NCI-H526 (cell line): ENCODE data around the gene GLI3.
"Not testable (repeated sequence)": the region's sequence is repeated elsewhere in the genome, so short reads cannot be mapped to it uniquely, and the experiment has no call there.

Source experiments
- DNase-seq, 2 experiments: peaks; one replicate each; lab custom pipeline; 2025; lab: John Stamatoyannopoulos, UW

Gene GLI3

DNA sequence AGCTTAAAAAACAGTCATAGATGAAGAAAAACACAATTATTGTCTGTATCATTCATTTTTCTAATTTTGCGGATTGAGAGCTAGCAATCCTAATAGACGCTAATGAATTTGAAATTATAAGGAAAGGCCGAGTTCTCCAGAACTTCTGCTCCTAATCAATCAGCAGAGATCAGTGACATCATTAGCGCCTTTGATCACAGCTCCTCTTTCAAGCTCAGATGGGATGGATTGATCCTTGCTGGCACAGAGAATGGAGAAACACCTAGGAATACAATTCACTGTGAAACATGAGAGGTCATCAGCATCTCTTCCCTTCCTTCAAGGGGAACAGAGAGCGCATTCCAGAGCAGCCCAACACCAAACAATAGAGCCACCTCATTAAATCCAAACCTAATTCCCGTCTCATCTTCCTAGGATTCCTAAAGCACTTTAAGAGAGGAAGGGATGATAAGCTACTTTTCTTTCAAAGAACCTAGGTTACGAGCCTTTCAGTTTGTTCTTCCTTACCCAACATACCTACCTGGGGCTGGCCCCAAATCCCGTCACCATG, 24.4 kb downstream of the GLI3 start:
- DNase-seq: no peak

DNA sequence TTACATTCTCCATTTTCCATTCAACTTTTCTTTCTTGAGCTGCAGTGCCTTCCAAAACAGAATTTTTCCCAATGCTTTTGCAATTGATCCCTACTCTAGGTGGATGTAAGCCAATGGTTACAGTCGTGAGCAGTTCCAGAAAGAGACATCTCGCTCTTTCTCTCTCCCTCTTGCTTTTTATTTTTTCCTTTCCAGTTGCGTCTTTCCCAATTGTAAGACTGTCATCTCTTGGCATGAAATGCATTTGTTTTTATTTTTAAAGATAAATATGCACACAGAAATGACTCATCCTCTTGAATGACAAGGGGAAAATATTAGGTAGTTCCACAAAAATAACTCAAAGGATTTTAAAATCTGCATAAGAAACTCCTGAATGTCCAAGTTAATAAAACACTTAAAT, 25.1 kb downstream of the GLI3 start:
- DNase-seq: no peak

DNA sequence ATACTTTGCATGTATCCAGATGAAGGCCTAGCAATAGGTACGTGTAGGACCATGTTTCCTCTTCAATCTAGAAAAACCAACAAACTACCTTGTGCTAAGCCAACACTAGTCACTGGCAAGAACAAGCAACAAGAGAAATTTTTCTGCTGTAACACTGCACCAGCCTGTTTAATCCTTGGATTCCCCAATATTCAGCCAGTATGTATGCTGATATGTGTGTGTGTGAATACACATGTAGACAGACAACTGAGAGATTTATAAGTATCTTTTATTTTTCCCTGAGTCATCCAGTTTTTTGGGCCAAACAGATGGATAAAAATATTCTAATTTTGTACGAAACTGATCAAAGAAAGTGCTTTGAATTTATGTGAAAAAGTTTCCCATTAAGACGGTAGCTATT, 26.2 kb downstream of the GLI3 start:
- DNase-seq: no peak

DNA sequence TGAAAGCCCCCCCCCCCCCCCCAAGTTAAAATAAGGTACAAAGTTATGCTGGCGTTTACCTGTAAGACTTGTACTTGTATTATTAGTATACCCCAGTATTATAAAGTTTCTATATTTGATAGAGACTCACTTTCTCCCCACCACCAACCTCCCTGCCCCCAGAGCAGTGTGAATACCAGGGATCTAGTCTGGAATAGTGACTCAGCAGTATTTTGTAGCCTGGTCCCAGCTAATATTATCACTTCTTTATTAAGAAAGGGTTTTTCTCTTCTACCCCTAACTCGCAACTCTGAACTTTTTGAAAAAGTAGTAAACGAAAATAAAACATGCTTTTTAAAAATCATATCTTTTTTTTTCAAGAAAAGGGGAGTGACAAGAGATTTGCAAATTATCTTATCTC, 26.7 kb downstream of the GLI3 start:
- DNase-seq: no peak

DNA sequence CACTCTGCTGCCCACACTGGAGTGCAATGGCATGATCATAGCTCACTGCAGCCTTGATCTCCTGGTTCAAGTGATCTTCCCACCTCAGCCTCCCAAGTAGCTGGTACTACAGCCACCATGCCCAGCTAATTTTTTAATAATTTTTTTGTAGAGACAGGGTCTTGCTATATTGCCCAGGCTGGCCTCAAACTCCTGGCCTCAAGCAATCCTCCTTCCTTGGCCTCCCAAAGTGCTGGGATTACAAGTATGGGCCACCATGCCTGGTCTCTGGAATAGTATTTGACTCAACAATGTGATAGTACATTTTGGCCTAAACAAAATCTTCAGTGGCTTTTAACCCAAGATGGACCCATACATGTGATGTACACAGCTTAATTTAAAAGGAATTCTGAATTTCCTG, 27.9 kb downstream of the GLI3 start:
- not testable (repeated sequence) for DNase-seq

DNA sequence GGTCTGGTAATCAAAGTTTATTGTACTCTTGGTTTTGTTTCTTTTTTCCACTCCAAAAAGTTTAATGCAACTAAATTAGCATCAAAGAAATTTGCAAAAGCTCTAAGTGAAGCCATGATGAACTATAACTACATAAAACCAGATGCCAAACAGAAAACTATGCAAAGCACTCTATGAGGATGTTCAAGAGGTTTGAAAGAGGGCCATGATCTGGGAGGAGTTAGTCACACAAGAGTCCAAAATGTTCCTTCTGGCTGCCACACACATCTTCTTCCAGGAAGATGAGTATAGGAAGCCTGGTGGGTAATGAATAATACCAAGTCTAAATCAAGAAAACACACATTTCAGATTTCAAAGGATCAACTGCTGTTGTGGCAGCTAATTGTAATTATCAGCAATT, 28.4 kb downstream of the GLI3 start:
- DNase-seq: no peak

DNA sequence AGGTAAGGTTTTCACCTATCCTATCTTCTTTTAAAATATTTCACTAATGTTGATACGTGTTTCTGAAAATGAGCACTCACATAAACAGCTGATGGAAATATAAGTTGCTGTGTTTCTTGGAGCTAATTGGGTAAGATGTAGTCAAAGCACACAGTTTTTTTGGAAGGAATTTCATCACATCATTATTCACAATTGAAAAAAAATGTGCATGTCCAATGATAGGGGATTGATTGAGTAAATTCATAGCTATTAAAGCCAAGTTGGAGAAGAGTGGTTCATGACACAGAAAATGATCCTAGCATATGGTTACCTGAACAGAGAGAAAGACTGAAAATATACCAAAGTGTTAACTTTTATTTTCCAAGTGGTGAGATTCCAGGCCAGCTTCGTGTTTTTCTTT, 29.6 kb downstream of the GLI3 start:
- DNase-seq: no peak

DNA sequence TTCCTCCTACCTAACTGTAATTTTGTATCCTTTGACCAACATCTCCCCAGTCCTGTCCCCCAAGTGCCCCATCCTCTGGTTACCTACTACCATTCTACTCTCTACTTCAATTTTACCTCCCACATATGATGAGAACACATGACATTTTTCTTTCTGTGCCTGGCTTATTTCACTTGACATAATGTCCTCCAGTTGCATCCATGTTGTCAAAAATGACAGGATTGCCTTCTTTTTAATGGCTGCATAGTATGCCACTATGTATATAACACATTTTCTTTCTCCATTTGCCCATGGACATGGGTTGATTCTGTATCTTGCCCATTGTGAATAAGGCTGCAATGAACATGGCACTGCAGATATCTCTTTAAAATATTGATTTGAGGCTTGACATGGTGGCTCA, 33.7 kb downstream of the GLI3 start:
- no peak for DNase-seq

DNA sequence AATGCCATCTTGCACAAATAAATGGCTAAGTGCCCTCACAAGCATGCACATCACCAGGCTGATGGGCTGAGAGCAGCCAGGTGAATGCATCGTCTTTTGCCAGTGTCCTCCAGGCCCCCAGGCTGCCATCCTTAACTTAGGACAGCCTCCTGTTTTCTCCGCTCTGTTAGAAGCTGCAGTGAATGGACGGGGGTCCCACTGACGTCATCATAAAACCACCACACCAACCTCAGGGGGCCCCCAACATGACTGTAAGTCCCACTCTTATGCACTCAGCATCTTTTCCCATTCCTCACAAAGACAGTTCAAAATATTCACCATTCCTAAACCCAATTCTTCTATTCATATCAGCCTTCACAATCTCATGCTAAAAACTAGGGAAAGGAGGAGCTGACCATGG, 34.4 kb downstream of the GLI3 start:
- DNase-seq: no peak

DNA sequence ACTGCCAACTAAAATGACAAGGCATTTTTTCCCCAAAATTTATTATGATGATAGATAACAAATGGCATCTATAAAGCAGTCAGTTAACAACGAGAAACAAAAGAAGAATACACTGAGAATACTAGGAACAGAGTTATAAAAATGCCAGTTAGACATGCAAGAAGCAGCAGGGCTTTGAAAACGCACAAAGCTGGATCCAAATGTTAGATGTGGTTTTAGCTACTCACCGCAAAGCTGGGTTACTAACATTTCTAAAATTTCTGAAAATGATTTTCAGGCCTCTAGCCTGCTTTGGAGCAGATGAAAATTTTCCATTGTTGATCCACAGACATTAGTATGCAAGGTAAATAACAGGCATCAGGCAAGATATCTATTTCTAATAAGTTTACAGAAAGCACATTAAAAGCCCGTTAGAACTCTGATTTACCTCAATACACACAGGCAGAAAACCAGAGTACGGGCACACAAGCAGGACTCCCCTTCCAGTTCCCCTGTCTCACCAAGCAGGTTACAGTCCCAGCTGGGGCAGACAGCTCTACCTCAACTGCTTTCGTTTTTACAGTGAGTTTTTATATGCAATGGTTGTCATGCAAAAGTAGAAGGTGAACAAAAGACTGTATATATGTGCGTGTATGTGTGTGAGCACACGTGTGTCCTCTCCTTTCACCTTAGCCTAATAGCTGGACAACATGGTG, 37.9 kb downstream of the GLI3 start:
- no peak for DNase-seq

DNA sequence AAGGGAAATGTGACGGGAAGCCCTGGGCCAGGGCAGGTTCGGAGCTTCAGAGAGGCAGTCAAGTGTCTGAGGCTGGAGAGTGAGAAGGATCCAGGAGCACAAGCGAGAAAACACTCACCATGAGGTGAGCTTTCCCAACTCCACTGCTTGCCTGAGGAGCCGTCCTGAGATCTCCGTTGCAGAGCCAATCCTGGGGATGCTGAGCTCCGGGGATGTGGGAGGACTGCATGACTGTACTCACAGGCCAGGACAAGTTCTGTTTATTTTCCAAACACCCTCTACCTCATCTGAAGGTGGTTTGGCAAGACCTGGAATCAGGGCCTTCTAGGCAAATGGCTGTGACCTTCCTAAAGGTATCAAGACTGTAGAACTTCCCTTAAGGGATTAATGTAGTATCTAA, 38.7 kb downstream of the GLI3 start:
- no peak for DNase-seq

DNA sequence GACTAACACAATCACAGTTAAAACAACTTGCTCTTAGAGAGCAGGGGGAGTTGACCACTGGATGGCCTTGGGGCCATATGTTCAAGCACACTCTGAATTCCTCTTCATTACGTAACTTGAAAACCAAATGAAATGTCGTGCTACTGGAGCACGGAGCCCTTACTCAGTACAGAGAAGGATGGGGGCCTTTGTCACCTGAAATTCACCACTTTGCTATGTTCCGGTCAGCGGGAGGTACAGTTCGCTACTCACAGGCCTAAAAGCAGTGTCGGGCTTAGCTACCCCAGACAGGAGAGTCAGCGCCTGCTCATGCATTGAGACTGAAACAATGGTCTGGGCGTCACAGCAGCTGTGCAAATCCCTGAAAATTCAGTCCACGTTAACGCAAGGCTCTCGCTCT, 39.6 kb downstream of the GLI3 start:
- no peak for DNase-seq

DNA sequence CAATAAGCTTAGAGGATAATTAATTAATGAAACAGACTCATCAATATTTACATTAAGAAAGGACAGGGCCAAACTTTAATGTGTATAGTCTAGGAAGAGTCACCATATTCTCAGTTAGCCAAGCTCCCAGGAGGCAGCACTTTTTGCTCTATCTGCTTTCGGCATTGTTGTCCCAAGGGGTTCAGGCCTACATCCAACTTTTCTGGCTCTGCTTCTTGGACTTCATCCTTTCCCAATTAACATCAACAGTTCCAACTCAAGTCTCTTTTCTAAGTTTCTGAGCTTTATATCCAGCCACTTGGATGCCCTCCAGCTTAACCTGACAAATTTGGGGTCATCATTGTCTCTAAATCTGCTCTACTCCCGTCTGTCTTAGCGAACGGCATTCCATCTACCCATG, 42.8 kb downstream of the GLI3 start:
- DNase-seq: no peak

DNA sequence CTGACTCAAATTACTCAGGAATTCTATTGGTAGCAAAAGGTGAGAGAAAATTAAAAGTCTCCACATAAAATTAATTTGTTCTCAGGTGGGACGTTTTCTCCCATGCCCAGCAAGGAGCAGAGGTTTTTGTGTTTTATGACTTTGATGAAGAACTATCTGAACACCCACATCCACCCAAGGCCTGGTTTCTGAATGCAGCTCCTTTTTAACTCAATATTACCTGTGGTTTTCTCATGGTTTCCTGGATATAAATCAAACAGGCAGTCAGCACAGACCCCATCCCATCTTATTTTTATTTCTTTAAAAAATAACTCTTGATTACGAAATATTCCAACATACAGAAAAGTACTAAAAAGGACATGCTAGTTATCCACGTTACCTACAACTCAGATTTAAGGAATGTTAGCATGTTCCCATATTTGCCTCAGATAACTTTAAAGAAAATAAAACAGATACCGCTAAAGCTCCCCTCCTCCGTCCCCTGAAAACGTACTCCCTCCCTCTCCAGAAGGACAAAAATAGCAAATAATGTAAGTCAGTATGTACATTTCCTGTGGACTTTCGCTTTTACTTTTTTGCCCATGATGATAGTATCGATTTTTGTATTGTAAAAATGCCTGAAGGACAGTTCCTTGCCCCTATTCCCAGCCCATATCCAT, 43.4 kb downstream of the GLI3 start:
- DNase-seq: no peak

DNA sequence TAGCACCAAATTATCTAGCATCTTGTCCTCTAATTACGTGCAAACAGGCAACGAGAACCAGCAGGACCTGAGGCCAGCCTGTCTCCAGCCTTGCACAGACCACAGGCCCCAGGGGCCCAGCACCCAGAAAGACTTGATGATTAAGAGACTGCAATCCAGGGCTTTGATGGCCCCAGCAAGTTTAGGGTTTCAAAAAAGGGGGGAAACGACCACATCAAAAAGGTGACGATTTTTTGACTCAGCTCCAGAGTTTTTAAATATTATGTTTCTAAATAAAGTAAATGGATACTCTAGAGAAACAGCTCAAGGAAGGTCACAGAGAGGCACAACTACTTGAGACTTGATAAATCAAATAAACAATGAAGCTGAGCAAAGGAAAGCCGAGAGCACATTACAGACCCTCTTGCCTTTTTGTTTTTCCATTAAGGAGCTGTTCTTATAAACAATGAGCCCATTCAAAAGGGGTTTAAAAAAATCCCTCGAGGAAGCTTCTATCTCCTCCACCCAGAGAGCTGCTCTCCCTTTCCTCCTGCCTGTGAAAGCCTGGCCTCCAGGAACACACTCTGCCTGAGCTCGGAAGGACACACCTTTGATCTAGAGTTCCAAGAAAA, 44.1 kb downstream of the GLI3 start:
- DNase-seq: no peak

DNA sequence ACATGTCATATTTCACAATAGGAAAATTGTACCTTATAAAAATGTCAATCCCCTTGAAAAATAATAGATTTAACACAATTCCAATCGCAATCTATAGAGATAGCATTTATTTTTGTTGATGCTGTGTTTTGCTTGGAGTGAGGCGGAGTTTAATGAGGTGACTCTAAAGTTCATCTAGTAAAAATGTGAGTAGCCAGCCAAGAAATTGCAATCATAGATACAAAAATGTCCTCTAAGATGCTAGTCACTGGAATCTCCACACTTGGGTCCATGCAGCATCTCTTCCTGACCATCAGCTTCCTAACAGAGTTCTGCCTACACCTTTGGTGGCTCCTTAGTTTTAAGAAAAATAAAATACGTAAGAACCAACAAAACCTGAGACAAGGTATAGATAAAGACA, 44.9 kb downstream of the GLI3 start:
- no peak for DNase-seq

DNA sequence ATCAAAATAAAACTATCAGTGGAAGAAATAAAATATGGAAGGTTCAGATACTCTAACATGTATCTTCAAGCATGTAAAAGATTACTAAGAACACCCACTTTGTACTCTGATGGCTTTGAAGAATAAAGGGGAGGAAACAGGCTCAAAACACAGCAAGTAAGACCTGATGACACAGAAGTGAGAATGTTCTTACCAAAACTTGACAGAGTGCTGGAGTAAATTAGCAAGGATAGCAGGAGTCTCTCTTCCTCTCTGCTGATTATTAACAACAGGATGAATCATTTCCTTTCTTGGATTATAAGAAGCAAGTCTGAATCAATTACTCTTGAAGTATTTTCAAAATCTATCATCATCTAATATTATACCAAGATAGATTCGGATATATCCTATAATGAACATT, 47.5 kb downstream of the GLI3 start:
- no peak for DNase-seq

DNA sequence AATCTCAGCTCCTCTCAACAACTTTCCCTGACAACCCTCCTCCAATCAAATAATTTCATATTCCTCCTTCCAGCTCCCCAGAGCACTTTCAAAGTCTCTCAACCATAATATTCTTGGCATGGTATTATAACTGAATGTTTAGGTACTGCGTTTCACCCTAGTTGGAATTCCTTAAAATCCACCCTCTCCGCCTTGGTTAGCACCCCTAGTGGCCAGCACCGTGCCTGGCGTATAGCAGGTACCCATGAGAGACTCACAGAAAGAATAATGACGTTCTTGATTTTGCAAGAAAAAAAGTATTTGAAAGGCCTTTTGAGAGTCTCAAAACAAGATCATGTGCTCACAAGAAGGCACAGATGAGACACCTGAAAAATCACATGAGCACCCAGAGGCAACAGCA, 50.9 kb downstream of the GLI3 start:
- no peak for DNase-seq

DNA sequence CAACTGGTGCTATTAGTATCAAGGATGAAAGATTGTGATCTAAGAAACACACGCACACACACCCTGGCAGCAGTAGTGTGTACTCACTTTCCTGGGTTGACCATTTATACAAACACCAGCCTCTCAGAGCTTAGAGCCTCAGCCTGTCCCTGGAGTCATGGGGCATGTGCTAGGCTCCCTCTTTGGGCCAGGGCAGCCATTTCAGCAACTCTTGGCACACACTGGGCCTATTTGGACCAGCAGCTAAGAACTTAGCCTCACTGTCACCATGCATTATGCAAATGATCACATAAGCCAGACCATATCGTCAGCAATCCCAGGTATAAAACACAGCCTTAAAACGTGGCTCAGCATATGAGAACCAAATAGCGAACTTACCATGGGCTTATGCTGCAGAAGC, 51.3 kb downstream of the GLI3 start:
- DNase-seq: no peak

DNA sequence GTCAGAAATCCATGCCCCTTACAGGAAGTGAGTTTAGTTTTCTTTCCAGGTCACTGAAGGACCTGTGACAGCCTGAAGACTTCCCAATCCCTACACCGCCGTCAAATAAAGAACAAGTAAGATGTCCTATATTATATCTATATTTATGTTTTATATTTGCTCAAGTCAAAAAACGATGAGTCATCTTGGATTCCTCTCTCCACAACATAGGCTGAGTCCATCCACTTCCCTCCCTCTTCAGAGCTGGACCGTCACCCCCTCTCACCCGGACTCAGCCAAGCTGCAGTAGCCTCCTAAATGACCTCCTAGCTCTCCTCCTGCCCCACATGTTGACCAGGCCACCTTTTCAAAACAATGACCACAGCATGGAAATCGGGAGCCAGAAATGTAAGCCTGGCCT, 53.5 kb downstream of the GLI3 start:
- DNase-seq: no peak

DNA sequence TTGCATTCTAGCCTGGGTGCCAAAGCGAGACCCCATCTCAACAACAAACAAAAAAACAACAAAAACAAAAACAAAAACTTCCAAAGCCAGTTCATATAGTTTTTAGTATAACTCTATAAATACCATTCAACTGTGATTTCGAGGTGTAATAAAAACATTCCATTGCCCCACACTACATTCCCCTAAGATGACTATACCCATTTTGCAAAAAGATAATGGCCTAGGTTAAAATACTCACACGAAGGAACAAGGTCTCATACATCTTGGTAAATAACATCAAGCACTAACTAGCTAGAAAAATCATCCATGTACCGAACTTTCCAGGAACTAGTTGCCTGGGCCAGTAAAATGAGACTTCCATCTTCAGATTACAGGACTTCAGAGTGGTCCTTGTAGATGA, 55.4 kb downstream of the GLI3 start:
- DNase-seq: no peak

DNA sequence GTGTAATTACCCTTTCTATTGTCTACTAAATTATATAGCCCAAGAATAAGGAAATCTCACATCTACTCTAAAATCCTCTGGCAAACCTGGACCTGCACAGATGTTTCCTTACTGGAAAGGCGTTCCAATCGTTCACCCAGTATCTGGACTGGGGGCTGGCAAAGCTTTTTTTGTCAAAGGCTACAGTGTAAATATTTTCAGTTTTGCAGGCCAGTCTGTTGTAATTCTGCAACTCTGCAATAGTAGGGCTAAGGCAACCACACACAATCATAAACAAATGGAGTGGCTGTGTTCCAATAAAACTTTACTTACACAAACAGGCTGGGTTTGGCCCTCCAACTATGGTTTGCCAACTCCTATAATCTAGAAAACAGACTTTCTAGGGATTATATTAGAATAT, 56.2 kb downstream of the GLI3 start:
- no peak for DNase-seq

DNA sequence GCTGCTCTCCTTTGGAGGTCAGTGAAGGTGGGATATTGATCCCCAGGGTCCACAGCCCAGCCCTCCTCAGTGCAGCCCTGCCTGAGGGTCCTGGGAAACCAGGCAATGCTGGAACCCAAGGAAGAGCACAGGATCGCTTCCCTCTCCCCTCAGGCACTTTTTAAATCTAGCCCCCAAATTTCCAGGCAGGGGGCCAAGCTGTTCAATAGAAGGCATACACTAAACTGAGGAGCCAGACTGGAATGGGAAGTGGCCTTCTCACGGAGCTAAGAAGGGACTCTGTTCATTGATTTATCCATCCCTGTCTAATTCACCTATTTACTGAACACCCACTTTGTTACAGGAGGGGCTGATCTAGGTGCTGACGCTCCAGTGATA, 60.3 kb downstream of the GLI3 start:
- no peak for DNase-seq
